ENCODE data around the gene PPFIA4.

PPFIA4 gene

DNA sequence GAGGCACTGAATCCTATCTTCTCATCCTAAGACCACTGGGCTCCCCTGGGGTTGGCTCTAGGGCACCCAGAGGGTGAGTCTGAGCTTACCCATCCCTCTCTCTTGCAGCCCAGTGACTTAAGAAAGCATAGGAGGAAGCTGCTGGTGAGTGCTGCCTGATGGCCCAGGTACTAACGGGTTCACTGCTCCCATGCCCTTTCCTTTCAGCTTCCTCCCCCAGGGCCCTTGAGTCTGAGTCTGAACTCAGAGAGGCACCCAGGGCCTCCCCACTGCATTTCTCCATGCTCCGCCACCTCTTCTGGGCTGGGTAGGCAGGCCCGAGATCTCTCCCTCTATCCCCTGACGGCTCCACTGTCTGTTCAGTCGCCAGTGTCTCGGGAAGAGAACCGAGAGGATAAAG is 29.7 kb downstream of the PPFIA4 start:
- in situ Hi-C loops (cut with HindIII; ENCODE audit: low sequenced_read_pairs), result no loop called here
- no peak overlapping the region for H3K4me3 ChIP-seq (ENCODE audit: low read depth, low read length)
- no peak for TF ChIP-seq CTCF (IDR thresholded peaks at IDR 0.05; ENCODE audit: low read depth, low read length)
- no peak for DNase-seq (ENCODE audit: low read depth, low spot score)

DNA sequence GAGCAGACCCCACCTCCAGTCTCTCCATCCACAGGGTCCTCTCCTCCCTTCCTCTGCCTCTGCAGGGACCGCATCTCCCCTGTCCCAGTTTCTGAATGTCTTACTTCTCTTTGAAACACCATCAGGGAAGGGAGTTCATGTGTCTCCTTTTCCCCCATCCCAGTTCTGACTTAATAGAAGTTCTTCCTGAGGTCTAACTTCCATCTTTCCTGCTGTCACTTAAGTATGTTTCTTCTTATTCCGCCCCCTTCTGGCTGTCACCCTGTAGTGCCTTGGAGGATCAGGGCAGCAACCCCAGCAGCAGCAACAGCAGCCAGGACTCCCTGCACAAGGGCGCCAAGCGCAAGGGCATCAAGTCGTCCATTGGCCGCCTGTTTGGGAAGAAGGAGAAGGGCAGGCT is 30.2 kb downstream of the PPFIA4 start:
- no peak overlapping the region for H3K4me3 ChIP-seq (ENCODE audit: low read depth, low read length)
- in situ Hi-C loops (cut with HindIII; ENCODE audit: low sequenced_read_pairs), result no loop called here
- peak; percentile 16 for TF ChIP-seq CTCF (IDR thresholded peaks at IDR 0.05; ENCODE audit: low read depth, low read length)
- no peak for DNase-seq (ENCODE audit: low read depth, low spot score)

DNA sequence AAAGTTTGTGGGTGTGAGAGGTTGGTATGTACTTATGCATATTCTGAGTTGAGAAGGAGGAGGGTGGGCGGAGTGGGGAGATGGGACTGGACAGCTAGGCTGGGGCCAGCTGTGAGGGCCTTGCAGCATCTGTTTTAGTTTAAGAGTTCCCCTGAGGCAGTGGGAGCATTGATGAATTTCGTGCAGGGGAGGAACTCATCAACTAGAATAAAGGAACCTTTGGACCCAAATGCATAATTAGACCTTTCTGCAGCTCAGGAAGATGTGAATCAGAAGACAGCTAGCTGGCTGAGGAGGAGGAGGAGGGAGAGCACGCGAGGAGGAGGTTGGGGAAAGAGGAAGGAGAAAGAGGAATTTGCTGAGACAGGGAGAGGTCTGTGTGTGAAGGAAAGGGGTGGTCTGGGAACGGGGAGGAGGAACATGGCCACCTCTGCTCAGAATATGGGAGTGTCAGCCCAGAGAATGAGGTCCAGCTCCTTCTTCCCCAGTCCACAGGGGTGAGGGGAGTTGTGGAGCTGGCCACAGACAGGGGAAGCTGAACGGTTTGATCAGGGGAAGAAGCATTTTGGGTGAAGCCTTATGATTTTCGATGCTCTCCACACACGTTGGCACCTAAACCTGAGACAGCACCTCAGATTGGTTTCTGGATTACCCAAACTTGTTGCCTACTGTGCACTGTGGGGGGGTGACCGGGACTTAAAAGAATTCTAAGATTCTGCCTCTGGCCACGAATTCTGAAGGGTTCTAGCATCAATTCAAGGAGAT is 31.8 kb downstream of the PPFIA4 start:
- TF ChIP-seq CTCF (IDR thresholded peaks at IDR 0.05; ENCODE audit: low read depth, low read length), result no peak
- H3K4me3 ChIP-seq (ENCODE audit: low read depth, low read length), result no peak overlapping the region
- in situ Hi-C loops (cut with HindIII; ENCODE audit: low sequenced_read_pairs), result no loop called here
- DNase-seq (ENCODE audit: low read depth, low spot score), result no peak

DNA sequence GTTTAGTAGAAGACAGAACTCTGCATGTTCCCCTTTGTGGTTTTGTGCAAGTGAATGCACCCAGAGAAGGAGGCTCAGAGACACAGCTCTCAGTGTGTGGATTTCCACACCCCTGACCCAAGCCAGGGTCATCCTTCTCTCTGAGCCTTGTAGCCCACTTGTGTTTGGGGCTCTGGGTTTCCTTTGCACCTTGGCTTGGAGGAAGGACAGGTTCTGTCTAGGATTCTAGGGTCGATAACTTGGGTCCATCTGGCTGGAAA is 32.3 kb downstream of the PPFIA4 start:
- in situ Hi-C loops (cut with HindIII; ENCODE audit: low sequenced_read_pairs), result no loop called here
- H3K4me3 ChIP-seq (ENCODE audit: low read depth, low read length), result no peak overlapping the region
- no peak for TF ChIP-seq CTCF (IDR thresholded peaks at IDR 0.05; ENCODE audit: low read depth, low read length)
- DNase-seq (ENCODE audit: low read depth, low spot score), result no peak

- DNase-seq (ENCODE audit: low read depth, low spot score), result no peak
- no peak overlapping the region for H3K4me3 ChIP-seq (ENCODE audit: low read depth, low read length)
- TF ChIP-seq CTCF (IDR thresholded peaks at IDR 0.05; ENCODE audit: low read depth, low read length), result no peak
- in situ Hi-C loops (cut with HindIII; ENCODE audit: low sequenced_read_pairs), result no loop called here
Observed at GRCh38 chr1:203059485-203059884, 33.2 kb downstream of the PPFIA4 start.

GRCh38 chr1:203060115-203060514 is 33.8 kb downstream of the PPFIA4 start:
- no peak for TF ChIP-seq CTCF (IDR thresholded peaks at IDR 0.05; ENCODE audit: low read depth, low read length)
- in situ Hi-C loops (cut with HindIII; ENCODE audit: low sequenced_read_pairs), result no loop called here
- no peak overlapping the region for H3K4me3 ChIP-seq (ENCODE audit: low read depth, low read length)
- no peak for DNase-seq (ENCODE audit: low read depth, low spot score)

GRCh38 chr1:203063287-203063686 is 37.0 kb downstream of the PPFIA4 start:
- H3K4me3 ChIP-seq (ENCODE audit: low read depth, low read length), result no peak overlapping the region
- no peak for DNase-seq (ENCODE audit: low read depth, low spot score)
- in situ Hi-C loops (cut with HindIII; ENCODE audit: low sequenced_read_pairs), result no loop called here
- TF ChIP-seq CTCF (IDR thresholded peaks at IDR 0.05; ENCODE audit: low read depth, low read length), result no peak

Data from astrocyte of the spinal cord (primary cell).